ENCODE measurements around the gene TSHZ3.
A peak's percentile ranks its signal among the peaks of the same experiment; 100 is the strongest.

Gene TSHZ3

DNA sequence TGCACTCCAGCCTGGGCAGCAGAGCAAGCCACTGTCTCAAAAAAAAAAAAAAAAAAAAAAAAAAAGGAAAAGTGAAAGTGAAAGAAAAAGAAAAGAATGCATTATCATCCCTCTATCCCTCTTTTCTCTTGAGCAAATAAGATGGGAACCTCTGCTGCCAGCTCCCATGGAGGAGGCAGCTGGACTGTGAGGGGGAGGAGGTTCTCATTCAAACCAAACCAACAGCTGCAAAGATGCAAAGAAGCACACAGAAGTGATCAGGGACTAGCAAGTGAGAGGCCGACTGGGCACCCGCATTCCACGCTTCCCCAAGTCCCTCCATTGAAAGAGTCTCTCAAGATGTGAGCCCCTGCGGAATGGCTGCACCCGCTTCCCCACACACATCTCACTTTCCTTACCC, 63.5 kb downstream of the TSHZ3 start:
- TF ChIP-seq, protein P1, sequence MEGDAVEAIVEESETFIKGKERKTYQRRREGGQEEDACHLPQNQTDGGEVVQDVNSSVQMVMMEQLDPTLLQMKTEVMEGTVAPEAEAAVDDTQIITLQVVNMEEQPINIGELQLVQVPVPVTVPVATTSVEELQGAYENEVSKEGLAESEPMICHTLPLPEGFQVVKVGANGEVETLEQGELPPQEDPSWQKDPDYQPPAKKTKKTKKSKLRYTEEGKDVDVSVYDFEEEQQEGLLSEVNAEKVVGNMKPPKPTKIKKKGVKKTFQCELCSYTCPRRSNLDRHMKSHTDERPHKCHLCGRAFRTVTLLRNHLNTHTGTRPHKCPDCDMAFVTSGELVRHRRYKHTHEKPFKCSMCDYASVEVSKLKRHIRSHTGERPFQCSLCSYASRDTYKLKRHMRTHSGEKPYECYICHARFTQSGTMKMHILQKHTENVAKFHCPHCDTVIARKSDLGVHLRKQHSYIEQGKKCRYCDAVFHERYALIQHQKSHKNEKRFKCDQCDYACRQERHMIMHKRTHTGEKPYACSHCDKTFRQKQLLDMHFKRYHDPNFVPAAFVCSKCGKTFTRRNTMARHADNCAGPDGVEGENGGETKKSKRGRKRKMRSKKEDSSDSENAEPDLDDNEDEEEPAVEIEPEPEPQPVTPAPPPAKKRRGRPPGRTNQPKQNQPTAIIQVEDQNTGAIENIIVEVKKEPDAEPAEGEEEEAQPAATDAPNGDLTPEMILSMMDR (IDR thresholded peaks at IDR 0.05; ENCODE audit: extremely low read depth, missing control alignments) = no peak
- peak; percentile 32 for DNase-seq (ENCODE audit: low spot score)

DNA sequence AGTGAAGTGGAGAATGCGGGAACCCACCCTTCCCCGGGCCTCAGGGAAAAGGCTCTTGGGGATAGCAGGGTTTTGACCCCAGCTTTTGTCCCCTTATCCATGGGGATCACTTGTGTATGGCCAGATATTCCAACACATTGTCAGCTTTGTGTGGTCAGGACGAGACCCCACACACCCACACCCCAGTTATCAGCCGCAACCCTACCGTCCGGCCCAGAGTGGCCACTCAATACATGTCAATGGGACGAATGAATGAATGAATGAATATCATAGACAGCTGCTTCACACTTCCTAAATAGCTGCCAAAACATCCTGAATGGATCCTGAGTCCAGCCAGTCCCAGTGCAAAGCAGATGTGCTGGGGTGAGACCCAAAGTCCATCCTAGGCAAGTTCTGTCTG, 64.6 kb downstream of the TSHZ3 start:
- DNase-seq (ENCODE audit: low spot score) = no peak
- TF ChIP-seq, protein P1 (IDR thresholded peaks at IDR 0.05; ENCODE audit: extremely low read depth, missing control alignments) = no peak

DNA sequence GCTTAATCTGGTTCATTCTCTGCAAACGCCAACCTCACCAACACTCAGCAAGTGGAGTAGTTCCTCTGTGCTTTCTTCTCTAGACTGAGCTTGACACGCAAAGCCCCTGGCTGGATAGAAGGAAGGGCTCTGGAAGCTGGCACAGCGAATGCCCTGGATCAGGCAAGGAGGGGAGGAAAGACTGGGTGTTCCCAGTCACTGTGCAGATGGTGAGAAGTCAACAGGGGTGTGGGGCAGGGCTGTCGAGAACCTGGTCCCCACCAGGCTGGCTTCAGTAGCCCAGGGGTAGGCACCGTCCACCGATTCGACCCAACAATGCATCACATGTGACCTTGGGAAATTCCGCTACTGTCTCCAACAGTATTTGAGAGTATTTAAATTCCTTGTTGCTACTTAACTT, 65.5 kb downstream of the TSHZ3 start:
- DNase-seq (ENCODE audit: low spot score) = no peak
- TF ChIP-seq, protein P1 (IDR thresholded peaks at IDR 0.05; ENCODE audit: extremely low read depth, missing control alignments) = no peak

DNA sequence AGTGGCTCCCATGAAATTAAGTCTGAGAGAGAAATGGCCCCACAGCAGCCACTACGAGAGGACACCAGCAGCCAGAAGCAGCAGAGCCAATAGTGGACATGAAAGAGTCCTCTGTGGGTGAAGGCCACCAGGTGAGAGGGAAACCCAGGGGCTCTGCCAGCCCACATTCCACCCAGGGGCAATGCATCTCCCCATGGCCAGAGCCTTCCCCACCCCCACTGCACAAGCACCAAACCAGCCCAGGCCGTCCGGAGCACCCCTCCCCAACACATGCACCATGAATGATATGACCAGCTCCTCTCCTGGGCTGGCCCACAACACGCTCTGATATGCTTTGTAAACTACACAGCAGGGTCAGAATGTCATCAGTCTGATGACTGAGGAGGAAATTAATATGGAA, 66.9 kb downstream of the TSHZ3 start:
- TF ChIP-seq, protein P1 (IDR thresholded peaks at IDR 0.05; ENCODE audit: extremely low read depth, missing control alignments) = no peak
- DNase-seq (ENCODE audit: low spot score) = no peak

DNA sequence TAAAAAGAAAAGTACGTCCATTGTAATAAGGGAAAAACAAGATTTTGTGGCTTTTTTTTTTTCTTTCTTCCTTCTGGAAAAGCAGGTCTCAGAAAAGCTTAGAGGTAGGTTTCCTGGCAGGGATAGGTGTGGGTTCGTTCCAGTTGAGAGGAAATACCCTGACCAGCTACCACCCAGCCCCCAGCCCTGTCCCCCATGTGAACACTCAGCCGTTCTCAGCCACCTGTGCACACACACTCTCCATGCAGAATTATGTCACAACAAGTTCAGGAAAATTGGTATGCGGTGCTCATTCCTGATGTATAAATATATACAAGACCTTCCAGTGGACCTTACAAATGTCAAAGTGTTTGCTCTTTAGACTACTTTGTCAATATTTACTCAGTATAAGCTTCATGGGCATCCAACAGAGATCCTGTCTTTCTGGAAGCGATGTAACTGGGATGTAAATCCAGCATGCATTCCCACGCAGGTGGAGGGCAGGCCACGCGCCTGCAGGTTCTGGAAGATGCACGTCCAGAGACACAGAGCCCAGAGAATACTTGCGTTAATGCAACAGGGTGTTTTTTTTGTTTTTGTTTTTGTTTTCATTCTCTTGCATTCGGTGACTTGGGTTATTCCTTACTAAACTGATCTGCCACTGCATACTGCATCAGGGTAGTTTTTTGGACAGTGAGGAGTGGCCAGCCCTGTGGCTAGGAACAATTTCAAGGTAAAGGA, 68.8 kb downstream of the TSHZ3 start:
- no peak for DNase-seq (ENCODE audit: low spot score)
- TF ChIP-seq, protein P1 (IDR thresholded peaks at IDR 0.05; ENCODE audit: extremely low read depth, missing control alignments) = no peak

DNA sequence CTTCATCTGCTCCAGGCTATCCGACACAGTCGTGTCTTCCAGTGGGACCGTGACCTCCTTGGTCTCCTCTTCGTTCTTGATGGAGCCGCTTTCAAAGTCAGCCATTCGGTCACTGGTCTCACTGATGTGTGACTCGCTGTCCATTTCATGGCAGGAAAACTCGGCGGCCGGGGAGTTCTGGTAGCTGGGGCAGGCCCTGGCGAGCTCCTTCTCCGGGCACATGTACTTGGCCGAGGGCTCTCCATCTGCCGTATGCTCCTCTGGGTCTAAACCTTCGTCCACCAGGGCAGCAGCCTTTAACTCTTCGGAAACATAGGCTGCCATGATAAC, 69.8 kb downstream of the TSHZ3 start:
- TF ChIP-seq, protein P1 (IDR thresholded peaks at IDR 0.05; ENCODE audit: extremely low read depth, missing control alignments) = no peak
- no peak for DNase-seq (ENCODE audit: low spot score)

DNA sequence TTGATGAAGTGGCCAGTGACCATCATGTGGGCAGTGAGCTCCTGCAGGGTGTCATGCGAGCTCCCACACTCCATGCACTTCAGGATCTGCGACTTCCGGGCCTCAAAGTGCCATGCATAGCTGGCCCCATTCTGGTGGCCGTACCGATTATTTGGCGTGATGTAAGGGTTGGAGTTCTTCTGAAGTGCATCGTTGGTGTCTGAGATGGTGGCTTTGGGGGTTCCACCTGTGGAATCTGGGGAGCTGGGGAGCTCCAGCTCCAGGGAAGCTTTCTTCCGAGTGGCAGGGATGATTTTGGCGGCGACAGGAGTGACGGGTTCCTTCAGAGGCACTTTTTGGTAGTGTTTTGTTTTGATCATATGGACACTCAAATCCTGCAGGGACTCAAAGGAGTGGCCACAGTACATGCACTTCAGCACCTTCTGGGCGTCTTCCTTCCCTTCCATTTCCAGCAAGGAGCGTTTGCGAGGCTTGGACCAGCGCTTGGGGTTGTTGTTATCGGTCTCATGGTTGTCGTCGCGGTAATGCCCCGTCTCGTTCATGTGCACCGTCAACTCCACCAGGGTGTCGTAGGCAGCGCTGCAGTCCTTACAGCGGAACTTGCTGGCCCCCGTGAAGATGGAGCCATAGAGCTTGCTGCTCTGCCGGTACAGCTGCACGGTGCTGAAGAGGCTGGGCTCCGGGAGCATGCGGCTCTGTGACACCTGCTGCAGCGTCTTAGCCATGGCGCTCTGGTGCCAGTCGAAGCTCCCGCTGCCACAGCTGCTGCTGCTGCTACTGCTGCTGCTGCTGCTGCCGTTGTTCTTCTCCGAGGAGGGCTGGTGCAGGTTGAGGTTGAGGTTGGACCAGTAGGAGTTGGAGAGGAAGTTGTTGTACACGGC, 70.4 kb downstream of the TSHZ3 start:
- DNase-seq (ENCODE audit: low spot score) = no peak
- TF ChIP-seq, protein P1 (IDR thresholded peaks at IDR 0.05; ENCODE audit: extremely low read depth, missing control alignments) = no peak

Data from GM20000 (cell line).